ENCODE results near the gene MBD6. TPM values are rescaled to one million over a fixed set of nuclear protein-coding genes. Genes with fewer than 3 reads are reported as not detected.

Gene MBD6
- total RNA-seq, 1 donor from 2014 or later = 10.0 TPM

GRCh38 chr12:57535764-57536596 lies 13.4 kb downstream of the MBD6 start:
- no peak for TF ChIP-seq CTCF (IDR thresholded peaks at IDR 0.05; ENCODE audit: insufficient read depth, low read length, poor library complexity, severe bottlenecking)
- DNase-seq (ENCODE audit: low read depth) = no peak
- Histone ChIP-seq H3K4me3 (ENCODE audit: low read depth, low read length) (no peak overlapping the region), H3K27me3 (ENCODE audit: control insufficient read depth, insufficient read depth, low read length) (no peaks in the 10 kb centered on the region), H3K36me3 (ENCODE audit: control insufficient read depth, insufficient read depth, low read length) (peaks cover 1% of the 10 kb centered on the region)

- no peak for DNase-seq (ENCODE audit: low read depth)
- Histone ChIP-seq H3K27me3 (ENCODE audit: control insufficient read depth, insufficient read depth, low read length) (no peaks in the 10 kb centered on the region), H3K36me3 (ENCODE audit: control insufficient read depth, insufficient read depth, low read length) (peaks cover 1% of the 10 kb centered on the region), H3K4me3 (ENCODE audit: low read depth, low read length) (no peak overlapping the region)
- TF ChIP-seq CTCF (IDR thresholded peaks at IDR 0.05; ENCODE audit: insufficient read depth, low read length, poor library complexity, severe bottlenecking) = no peak
These were observed 13.9 kb downstream of the MBD6 start for GRCh38 chr12:57536597-57536942.

- Histone ChIP-seq H3K27me3 (ENCODE audit: control insufficient read depth, insufficient read depth, low read length) (no peaks in the 10 kb centered on the region), H3K36me3 (ENCODE audit: control insufficient read depth, insufficient read depth, low read length) (no peaks in the 10 kb centered on the region), H3K4me3 (ENCODE audit: low read depth, low read length) (no peak overlapping the region)
- no peak for TF ChIP-seq CTCF (IDR thresholded peaks at IDR 0.05; ENCODE audit: insufficient read depth, low read length, poor library complexity, severe bottlenecking)
- DNase-seq (ENCODE audit: low read depth) = no peak
These were observed 16.6 kb downstream of the MBD6 start for GRCh38 chr12:57539134-57539768.

GRCh38 chr12:57541001-57541400 lies 18.4 kb downstream of the MBD6 start:
- DNase-seq (ENCODE audit: low read depth) = no peak
- no peak for TF ChIP-seq CTCF (IDR thresholded peaks at IDR 0.05; ENCODE audit: insufficient read depth, low read length, poor library complexity, severe bottlenecking)
- Histone ChIP-seq H3K4me3 (ENCODE audit: low read depth, low read length) (no peak overlapping the region), H3K36me3 (ENCODE audit: control insufficient read depth, insufficient read depth, low read length) (no peaks in the 10 kb centered on the region), H3K27me3 (ENCODE audit: control insufficient read depth, insufficient read depth, low read length) (no peaks in the 10 kb centered on the region)

- H3K27me3 ChIP-seq (ENCODE audit: control insufficient read depth, insufficient read depth, low read length) = no peaks in the 10 kb centered on the region
- DNase-seq (ENCODE audit: low read depth) = no peak
- no peaks in the 10 kb centered on the region for H3K36me3 ChIP-seq (ENCODE audit: control insufficient read depth, insufficient read depth, low read length)
- no peak overlapping the region for H3K4me3 ChIP-seq (ENCODE audit: low read depth, low read length)
- TF ChIP-seq CTCF (IDR thresholded peaks at IDR 0.05; ENCODE audit: insufficient read depth, low read length, poor library complexity, severe bottlenecking) = no peak
These were observed 19.1 kb downstream of the MBD6 start for GRCh38 chr12:57541717-57542116.

Measured in kidney epithelial cell (primary cell).